ENCODE measurements around the gene ITM2C. TPM values are rescaled to one million over a fixed set of nuclear protein-coding genes. Genes with fewer than 3 reads are reported as not detected.
A peak's percentile ranks its signal among the peaks of the same experiment; 100 is the strongest.

Gene ITM2C
- total RNA-seq, 1 donor from 2014 or later: 195 TPM

GRCh38 chr2:230850358-230850658 is 14.4 kb upstream of the ITM2C start:
- DNase-seq (ENCODE audit: low spot score): no peak

- no peak for DNase-seq (ENCODE audit: low spot score)
Measured at GRCh38 chr2:230852113-230852512, 12.6 kb upstream of the ITM2C start.

GRCh38 chr2:230861552-230862255 is 3.0 kb upstream of the ITM2C start:
- no peak for DNase-seq (ENCODE audit: low spot score)

DNA sequence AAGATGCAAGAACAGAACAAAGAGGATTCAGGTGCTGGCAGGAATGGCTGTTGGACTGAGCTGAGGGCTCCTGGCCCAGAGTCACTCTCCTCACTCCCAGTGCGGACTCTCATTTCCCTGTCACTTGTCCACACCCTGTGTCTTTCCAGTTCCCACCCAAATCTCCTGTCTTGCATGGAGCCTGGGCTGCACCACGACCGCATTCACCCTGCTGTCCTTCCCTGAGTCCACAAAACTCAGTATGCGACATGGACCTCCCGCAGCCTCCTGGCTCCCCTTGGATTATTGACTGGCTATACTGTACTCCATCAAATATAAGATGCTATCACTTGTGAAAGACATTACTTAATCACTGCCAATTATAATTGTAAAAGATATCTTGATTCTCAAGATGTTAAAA is 2.5 kb upstream of the ITM2C start:
- no peak for DNase-seq (ENCODE audit: low spot score)

DNA sequence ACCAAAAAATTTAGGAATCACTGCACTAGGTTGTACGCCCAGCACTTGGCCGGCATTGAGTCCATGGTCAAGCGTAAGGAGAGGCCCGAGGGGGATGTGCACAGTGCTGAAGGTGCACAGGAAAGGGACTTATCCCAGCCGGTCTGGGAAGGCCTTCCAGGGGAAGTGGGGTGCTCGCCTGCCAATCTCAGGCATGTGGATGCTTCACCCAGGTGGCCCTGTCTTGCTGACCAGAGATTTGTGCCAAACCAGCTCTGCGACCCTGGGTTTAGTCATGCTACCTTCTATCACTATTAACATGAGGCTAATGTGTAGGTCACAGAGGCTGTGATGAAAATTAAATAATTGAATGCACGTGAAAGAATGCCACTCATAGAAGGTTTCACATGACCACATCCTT is 1.7 kb upstream of the ITM2C start:
- DNase-seq (ENCODE audit: low spot score): no peak

DNA sequence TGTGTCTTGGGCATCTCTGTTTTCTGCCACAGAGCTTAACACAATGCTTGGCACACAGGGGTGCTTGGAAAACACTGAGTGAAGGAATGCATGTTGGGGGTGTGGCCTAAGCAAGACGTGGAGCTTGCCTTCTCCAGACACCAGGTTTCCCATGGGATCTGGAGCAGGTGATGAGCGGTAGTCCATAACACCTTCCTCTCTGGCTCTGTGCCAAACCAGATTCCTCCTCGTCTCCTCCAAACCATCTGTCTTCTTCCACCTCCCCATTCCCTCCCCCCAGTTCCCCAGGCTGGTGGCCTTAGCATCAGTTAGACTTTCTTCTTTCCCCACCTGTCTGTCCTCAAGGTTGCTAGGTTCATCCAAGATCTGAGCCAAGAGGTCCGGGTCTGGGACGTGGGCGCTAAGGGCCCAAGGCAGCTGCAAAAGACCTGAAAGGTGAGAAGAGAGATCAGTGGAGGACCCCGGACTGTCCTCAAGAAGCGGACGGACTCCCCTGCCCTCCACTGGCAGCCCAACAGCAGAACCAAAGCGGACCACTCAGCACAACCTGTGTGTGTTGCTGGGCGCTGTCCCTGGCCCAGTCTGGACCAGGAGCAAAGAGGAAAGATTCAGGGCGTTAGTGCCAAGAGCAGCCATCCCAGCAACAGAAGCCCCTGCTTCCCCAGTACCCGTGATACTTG is 1.2 kb upstream of the ITM2C start:
- no peak for DNase-seq (ENCODE audit: low spot score)

DNA sequence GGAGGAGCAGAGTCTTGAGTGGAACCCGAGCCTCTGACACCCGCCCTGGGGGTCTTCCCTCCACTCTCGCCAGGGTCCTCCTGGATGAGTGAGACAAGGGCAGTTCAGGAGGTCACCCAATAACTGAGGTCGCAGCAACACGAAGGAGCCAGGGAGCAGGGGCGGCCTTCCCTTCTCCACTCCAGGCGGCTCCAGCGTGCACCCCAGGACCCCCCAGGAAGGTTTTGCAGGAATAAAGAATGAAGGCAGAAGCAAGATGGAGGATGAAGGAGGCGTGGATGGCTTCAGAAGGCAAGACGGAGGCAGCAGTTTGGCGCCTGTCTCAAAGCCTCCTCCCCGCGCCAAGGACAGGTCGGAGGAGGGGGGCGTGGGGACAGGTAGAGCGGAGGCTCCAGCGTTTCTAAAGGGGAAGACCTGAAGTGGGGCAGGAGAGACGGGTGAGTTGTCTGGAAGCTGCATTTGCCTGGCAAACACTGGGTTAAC is 579 bp upstream of the ITM2C start:
- DNase-seq (ENCODE audit: low spot score): no peak

GRCh38 chr2:230865307-230865765 is 594 bp downstream of the ITM2C start:
- DNase-seq (ENCODE audit: low spot score): no peak

GRCh38 chr2:230865766-230866755 is 1.3 kb downstream of the ITM2C start:
- no peak for DNase-seq (ENCODE audit: low spot score)

DNA sequence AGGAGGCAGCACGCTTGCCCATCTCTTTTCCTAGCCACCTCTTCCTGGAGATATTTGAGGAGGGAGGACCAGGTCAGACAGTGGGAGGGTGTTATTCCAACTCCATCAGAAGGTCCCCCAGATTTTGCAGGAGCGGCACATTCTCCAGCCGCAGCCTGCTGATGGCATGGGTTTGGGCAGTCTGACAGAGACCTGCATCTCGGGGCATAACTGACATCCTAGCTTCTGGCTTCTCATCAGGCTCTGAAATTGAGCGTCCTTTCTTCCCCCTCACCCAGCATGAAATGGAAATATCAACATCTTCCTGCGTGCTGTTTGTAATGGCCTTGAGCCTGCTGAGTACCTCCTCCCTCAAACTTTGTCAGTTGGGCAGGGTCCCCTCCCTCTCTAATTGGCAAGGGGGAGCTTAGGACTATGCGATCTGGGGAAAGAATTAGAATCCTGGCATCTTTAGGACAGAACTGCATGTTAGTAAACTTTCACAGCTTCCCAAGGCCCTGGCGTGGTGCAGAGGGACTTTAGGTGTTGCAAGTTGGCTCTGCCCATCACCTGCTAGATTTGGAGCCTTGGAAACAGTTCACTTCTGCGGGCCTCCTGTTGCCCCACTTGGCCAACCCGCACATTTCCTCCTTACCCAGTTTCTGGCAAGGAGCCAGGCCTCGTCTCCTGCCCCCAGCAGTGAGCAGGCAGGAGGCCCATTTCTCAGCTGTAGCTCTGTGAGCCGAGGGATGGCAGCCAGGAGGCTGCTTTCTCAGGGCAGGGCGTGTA is 2.2 kb downstream of the ITM2C start:
- peak; percentile 53 for DNase-seq (ENCODE audit: low spot score)

- no peak for DNase-seq (ENCODE audit: low spot score)
Measured at GRCh38 chr2:230868161-230868946, 3.6 kb downstream of the ITM2C start.

- DNase-seq (ENCODE audit: low spot score): no peak
Measured at GRCh38 chr2:230868947-230869913, 4.5 kb downstream of the ITM2C start.

DNA sequence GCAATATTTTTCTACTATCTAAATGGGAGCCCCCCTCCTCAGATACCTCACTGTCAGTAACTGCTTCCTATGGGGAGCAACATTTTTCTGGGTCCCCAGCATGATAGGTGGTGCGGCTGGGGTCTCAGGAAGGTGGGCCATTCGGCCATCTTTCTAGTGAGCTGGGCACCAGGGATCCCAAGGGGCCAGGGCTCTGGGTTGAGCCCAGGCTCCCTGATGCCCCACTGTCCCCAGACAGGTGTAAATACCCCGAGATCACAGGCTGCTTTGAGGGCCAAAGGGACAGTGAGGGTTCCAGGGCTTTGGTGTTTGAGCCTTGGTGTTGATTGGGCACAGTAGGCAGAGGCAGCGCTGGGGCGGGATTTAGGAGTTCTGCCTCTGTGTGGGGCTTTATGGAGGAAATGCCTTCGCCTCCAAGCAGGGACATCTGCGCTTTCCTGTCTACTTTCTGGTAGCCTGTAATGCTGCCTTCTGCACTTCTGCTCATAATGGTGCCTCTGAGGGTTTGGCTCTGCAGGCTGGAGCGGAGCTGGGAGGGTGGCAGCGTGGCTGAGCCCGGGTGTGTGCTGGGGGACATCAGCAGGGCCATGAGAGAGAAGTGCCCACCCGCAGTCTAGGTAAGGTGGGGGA is 5.3 kb downstream of the ITM2C start:
- no peak for DNase-seq (ENCODE audit: low spot score)

DNA sequence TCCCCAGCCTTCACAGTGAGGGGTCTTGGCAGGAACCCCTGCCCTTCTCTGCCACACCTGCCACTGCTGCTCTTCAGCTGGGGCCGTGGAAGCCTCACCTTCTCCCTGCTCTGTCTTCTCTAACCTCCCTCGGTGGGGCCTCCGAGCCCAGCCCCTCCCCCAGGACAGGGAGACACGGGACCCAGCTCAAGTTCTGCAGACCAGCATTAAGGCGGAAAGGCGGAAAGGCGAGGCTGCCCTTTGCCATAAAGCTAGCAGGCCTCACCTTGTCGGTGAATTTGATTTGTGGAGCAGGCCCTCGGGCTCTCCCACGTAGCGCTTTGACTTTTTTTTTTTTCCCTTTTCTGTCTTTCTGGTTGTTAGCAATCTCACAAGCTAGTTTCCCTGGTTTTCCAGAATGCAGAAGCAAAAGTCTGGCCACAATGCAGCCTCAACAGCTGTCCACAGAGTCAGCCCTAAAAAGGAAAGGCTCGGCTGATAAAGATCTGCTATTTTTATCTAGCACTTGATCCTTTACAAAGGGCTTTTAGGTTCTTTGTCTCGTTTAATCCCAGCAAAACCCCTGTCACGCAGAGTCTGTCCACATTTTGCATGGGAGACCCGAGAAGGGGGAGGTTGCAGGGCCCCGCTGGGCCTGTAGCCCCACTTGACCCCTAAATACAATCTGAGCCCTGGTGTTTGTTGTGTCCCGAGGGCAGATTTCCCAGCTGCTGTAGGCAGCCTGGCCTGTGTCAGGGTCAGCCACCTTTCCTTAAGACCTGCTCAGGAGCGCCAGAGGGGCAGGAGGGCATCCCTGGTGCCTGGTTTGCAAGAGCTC is 6.0 kb downstream of the ITM2C start:
- DNase-seq (ENCODE audit: low spot score): no peak

DNA sequence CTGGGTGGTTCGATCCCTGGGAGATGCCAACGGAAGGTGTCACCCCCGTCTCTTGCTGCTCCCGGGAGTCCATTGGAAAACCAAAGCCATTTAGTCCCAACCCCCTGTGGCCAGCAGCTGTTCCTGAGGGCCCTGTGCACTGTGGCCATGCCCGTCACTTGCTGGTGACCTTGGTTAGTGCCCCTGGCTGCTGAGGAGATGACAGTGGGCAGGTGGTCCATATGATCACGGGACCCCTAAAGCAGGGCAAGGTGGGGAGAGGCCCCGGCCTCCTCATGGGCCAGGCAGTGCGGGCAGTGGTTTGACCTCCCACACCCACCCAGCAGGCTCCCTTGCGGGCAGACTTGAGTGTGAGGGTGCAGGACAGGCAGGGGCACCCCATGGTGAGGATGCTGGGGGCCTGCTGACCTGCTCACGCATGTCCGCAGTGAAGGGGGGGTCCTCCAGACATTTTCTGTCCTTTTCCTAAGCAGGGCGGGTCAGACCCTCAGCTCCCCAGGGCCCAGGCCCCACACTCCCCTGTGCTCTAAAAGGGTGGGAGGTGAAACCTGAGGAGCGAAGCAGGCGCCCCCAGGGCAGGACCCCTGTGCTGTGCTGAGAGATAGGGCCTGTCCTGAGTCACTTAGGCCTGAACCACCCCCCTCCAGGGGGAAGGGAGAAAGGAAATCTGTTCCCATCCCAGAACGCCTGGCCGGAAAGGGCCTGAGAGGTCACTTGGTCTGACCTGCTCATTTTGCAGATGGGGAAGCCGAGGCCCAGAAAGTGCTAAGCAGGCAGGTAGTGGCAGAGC is 6.8 kb downstream of the ITM2C start:
- DNase-seq (ENCODE audit: low spot score): no peak

GRCh38 chr2:230872151-230872967 is 7.6 kb downstream of the ITM2C start:
- DNase-seq (ENCODE audit: low spot score): no peak

All from mucosa of gallbladder (tissue), 1 donor.